ENCODE data around the gene BABAM2. TPM values are rescaled to one million over a fixed set of nuclear protein-coding genes. Genes with fewer than 3 reads are reported as not detected.

Gene BABAM2
- 13.6 and 20.6 TPM in 2 replicates for total RNA-seq

DNA sequence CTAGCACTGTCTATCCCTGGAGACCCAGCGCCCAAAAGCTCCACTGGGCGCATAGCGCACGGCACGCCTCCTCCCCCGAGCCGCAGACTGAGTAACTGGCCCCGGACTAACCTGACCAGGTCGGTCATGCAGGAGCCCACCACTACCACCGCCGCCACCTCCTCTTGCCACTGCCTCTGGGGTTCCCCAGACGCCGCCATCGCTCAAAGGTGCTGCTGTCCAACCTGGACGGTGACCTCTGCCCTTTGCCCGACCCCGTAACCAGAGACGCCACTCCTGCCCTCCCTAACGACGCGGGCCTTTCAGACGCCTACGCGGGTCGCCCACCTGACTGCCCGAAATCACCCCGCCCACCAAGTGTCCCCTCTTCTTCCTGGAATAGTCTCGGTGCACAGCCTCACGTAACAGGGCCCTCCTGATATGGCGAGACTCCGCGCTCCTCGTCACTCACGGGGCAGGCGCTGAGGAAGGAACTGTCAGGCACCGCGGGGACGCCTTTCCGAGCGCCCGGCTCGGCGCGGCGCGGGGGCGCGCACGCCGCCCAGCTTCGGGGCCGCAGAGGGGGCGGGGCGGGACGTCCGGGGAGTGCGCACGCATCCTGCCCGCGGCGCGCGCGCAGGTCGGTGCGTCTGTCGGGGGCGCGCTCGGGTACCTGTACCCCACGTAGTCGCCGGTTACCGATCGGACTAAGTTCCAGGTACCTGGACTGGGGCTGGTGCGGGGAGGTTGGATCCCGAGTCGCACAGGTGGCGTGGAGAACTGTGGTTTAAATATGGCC, at the start of gene BABAM2, which contains the start of gene RBKS:
TSS of gene BABAM2 (plus strand) at position 584 of the 778 bp plus-strand sequence. CDS start 3,828 bp downstream, outside the sequence.
TSS of gene RBKS (minus strand) at position 242 of the 778 bp plus-strand sequence. CDS start at position 200, 42 bp downstream.

Other genes with a start within 250 kb of the BABAM2 start
- 18.5 and 22.0 TPM in 2 replicates for gene SUPT7L, start 227.1 kb upstream of the BABAM2 start, total RNA-seq
- gene SLC4A1AP, start 226.8 kb upstream of the BABAM2 start, total RNA-seq = 31.4 and 36.9 TPM in 2 replicates
- gene MRPL33, start 119.0 kb upstream of the BABAM2 start, total RNA-seq = 50.7 and 63.1 TPM in 2 replicates
- gene RBKS, start 342 bp upstream of the BABAM2 start, total RNA-seq = 0.75 and 1.4 TPM in 2 replicates

All from uterine smooth muscle cell (primary cell).